H9 (cell line): Measurements from ENCODE around the gene ELF1. TPM values are rescaled to one million over a fixed set of nuclear protein-coding genes. Genes with fewer than 3 reads are reported as not detected.
A peak's percentile ranks its signal among the peaks of the same experiment; 100 is the strongest.
"Not testable (repeated sequence)": the region's sequence is repeated elsewhere in the genome, so short reads cannot be mapped to it uniquely, and the experiment has no call there.

Source experiments
- DNase-seq: peaks from one replicate; pipeline ENCODE4 v3.0.0-alpha.2; 2017
- H2AFZ ChIP-seq: one replicate; pipeline ENCODE4 v1.6.1; 2013; ENCODE audit warnings: mild to moderate bottlenecking, low read length, control low read depth, moderate library complexity
- H2AK5ac ChIP-seq: 2 replicates; pipeline ENCODE4 v1.6.1; 2013; ENCODE audit warnings: low read length, control low read depth, mixed read lengths; ENCODE audit not compliant: insufficient read length
- H2BK120ac ChIP-seq: one replicate; pipeline ENCODE4 v1.6.1; 2013; ENCODE audit warnings: low read depth, mild to moderate bottlenecking, low read length, control low read depth, inconsistent platforms; ENCODE audit not compliant: poor library complexity, severe bottlenecking
- H2BK12ac ChIP-seq: 2 replicates; pipeline ENCODE4 v1.6.1; 2013; ENCODE audit warnings: low read length, control low read depth, mixed read lengths, low read depth; ENCODE audit not compliant: insufficient read length
- H2BK15ac ChIP-seq: 2 replicates; pipeline ENCODE4 v1.6.1; 2013; ENCODE audit warnings: low read depth, low read length, control low read depth
- H2BK20ac ChIP-seq: one replicate; pipeline ENCODE4 v1.6.1; 2013; ENCODE audit warnings: low read depth, mild to moderate bottlenecking, low read length, control low read depth, inconsistent platforms; ENCODE audit not compliant: poor library complexity, severe bottlenecking
- H2BK5ac ChIP-seq: 2 replicates; pipeline ENCODE4 v1.6.1; 2013; ENCODE audit warnings: low read length, control low read depth, mixed read lengths; ENCODE audit not compliant: insufficient read length
- H3K14ac ChIP-seq: 2 replicates; pipeline ENCODE4 v1.6.1; 2013; ENCODE audit warnings: low read length, control low read depth; ENCODE audit not compliant: insufficient read depth
- H3K18ac ChIP-seq: 2 replicates; pipeline ENCODE4 v1.6.1; 2013; ENCODE audit warnings: low read depth, mild to moderate bottlenecking, mixed read lengths, low read length, control low read depth; ENCODE audit not compliant: insufficient read length
- H3K23ac ChIP-seq: 2 replicates; pipeline ENCODE4 v1.6.1; 2013; ENCODE audit warnings: low read length, control low read depth, mixed read lengths, low read depth; ENCODE audit not compliant: insufficient read length
- H3K23me2 ChIP-seq: 2 replicates; pipeline ENCODE4 v1.6.1; 2013; ENCODE audit warnings: low read depth, mild to moderate bottlenecking, mixed read lengths, low read length, control low read depth; ENCODE audit not compliant: insufficient read length, poor library complexity, severe bottlenecking
- H3K27ac ChIP-seq: 2 replicates; pipeline ENCODE4 v1.5.1; 2013; ENCODE audit warnings: low read length, control low read depth, mixed read lengths, low read depth; ENCODE audit not compliant: insufficient read length
- H3K27me3 ChIP-seq: 2 replicates; pipeline ENCODE4 v1.6.1; 2013; ENCODE audit warnings: low read length, control low read depth, inconsistent platforms; ENCODE audit not compliant: insufficient read depth
- H3K4ac ChIP-seq: 2 replicates; pipeline ENCODE4 v1.6.1; 2013; ENCODE audit warnings: low read depth, mild to moderate bottlenecking, control low read depth, inconsistent platforms, low read length, moderate library complexity
- H3K4me1 ChIP-seq: 2 replicates; pipeline ENCODE4 v1.6.1; 2013; ENCODE audit warnings: low read length, control low read depth, inconsistent platforms; ENCODE audit not compliant: insufficient read depth
- H3K4me2 ChIP-seq: 2 replicates; pipeline ENCODE4 v1.6.1; 2013; ENCODE audit warnings: low read length, control low read depth, mixed read lengths; ENCODE audit not compliant: insufficient read length, insufficient read depth
- H3K56ac ChIP-seq: 2 replicates; pipeline ENCODE4 v1.6.1; 2013; ENCODE audit warnings: low read depth, mild to moderate bottlenecking, mixed read lengths, low read length, control low read depth; ENCODE audit not compliant: insufficient read length
- H3K79me1 ChIP-seq: 2 replicates; pipeline ENCODE4 v1.6.1; 2013; ENCODE audit warnings: low read depth, mild to moderate bottlenecking, moderate library complexity, low read length, control low read depth, inconsistent platforms; ENCODE audit not compliant: insufficient read depth, poor library complexity, severe bottlenecking
- H3K79me2 ChIP-seq: 2 replicates; pipeline ENCODE4 v1.6.1; 2013; ENCODE audit warnings: low read length, control low read depth, inconsistent platforms; ENCODE audit not compliant: insufficient read depth
- H3K9ac ChIP-seq: 2 replicates; pipeline ENCODE4 v1.6.1; 2013; ENCODE audit warnings: low read length, control low read depth, mixed read lengths; ENCODE audit not compliant: insufficient read length; ENCODE audit errors: extremely low read depth
- H3K9me3 ChIP-seq: one replicate; pipeline ENCODE4 v1.6.1; 2013; ENCODE audit warnings: low read depth, low read length, inconsistent platforms; ENCODE audit not compliant: control insufficient read depth
- H3T11ph ChIP-seq: one replicate; pipeline ENCODE4 v1.6.1; 2013; ENCODE audit warnings: mild to moderate bottlenecking, low read length, control low read depth, inconsistent platforms
- H4K20me1 ChIP-seq: one replicate; pipeline ENCODE4 v1.6.1; 2013; ENCODE audit not compliant: control insufficient read depth, insufficient read length, insufficient read depth
- H4K5ac ChIP-seq: 2 replicates; pipeline ENCODE4 v1.6.1; 2013; ENCODE audit warnings: low read depth, mild to moderate bottlenecking, mixed read lengths, low read length, control low read depth; ENCODE audit not compliant: insufficient read length
- H4K8ac ChIP-seq: replicated peaks from 2 replicates; pipeline ENCODE4 v1.6.1; 2013; ENCODE audit warnings: low read length, control low read depth, mixed read lengths, low read depth; ENCODE audit not compliant: insufficient read length
- H4K91ac ChIP-seq: 2 replicates; pipeline ENCODE4 v1.6.1; 2013; ENCODE audit warnings: low read depth, mild to moderate bottlenecking, moderate library complexity, mixed read lengths, low read length, control low read depth; ENCODE audit not compliant: insufficient read length
- H3K27ac Mint-ChIP-seq, 3 experiments: 2 replicates in 2 of 3; 3 replicates in 1 of 3; pipeline ENCODE4 v1.8.0; 2020 to 2021; ENCODE audit warnings: mixed read lengths in 3 of 3, mild to moderate bottlenecking in 1 of 3, moderate library complexity in 1 of 3
- H3K27me3 Mint-ChIP-seq: 2 replicates; pipeline ENCODE4 v1.8.0; 2021; ENCODE audit warnings: low read depth, mild to moderate bottlenecking, moderate library complexity, mixed read lengths
- H3K36me3 Mint-ChIP-seq, 3 experiments: 2 replicates in 2 of 3; 3 replicates in 1 of 3; pipeline ENCODE4 v1.8.0; 2020 to 2021; ENCODE audit warnings: low read depth in 3 of 3, mixed read lengths in 3 of 3; ENCODE audit not compliant: insufficient read depth in 1 of 3
- H3K4me1 Mint-ChIP-seq, 2 experiments: 2 replicates each; pipeline ENCODE4 v1.8.0; 2020; ENCODE audit warnings: mixed read lengths in 2 of 2
- H3K4me3 Mint-ChIP-seq, 2 experiments: 2 replicates in 1 of 2; 3 replicates in 1 of 2; pipeline ENCODE4 v1.8.0; 2020 to 2021; ENCODE audit warnings: mild to moderate bottlenecking in 2 of 2, mixed read lengths in 2 of 2, moderate library complexity in 1 of 2
- H3K9me3 Mint-ChIP-seq, 2 experiments: 2 replicates in 1 of 2; 3 replicates in 1 of 2; pipeline ENCODE4 v1.8.0; 2020; ENCODE audit warnings: mild to moderate bottlenecking in 2 of 2, mixed read lengths in 2 of 2, moderate library complexity in 1 of 2
- CTCF ChIP-seq: fragments of 200-600 bp; sonication (generic); conservative IDR thresholded peaks from 3 replicates; pipeline ENCODE4 v1.8.0; 2021; ENCODE audit warnings: antibody characterized with exemption, mild to moderate bottlenecking
- WGBS: extraction: QIAGEN DNeasy Blood & Tissue Kit; methylation state at CpG from one replicate; pipeline ENCODE4 v1.1.7; 2013; ENCODE audit warnings: missing lambda C conversion rate, low lambda C conversion rate, mixed read lengths; ENCODE audit not compliant: insufficient read length; ENCODE audit errors: extremely low coverage; 5-methylcytosine and 5-hydroxymethylcytosine counted together
- total RNA-seq: library from RNA; stranded (reverse); gene quantifications from 2 replicates; pipeline ENCODE4 v1.2.1, GENCODE V29; 2021

The ELF1 gene
- total RNA-seq, 1 experiment from 2014 or later, result 15.5 TPM

- no peak overlapping the region for H2BK15ac ChIP-seq
- Mint-ChIP-seq H3K4me3 (no peak overlapping the region), H3K27ac (no peak overlapping the region), H3K9me3 (peaks cover 7 to 12% of the 10 kb centered on the region in 2 experiments; a peak in 4 of 5 replicates), H3K27me3 (no peaks in the 10 kb centered on the region), H3K36me3 (peaks cover 0 to 4% (median 2%) of the 10 kb centered on the region in 3 experiments; a peak in 3 of 7 replicates), H3K4me1 (0 out of 4 replicates have a peak, but pooled peaks cover 0 to 3% of the 10 kb centered on the region in 2 experiments)
- no peak overlapping the region for H2BK20ac ChIP-seq
- H2AK5ac ChIP-seq, result no peak overlapping the region
- H3K23ac ChIP-seq, result no peak overlapping the region
- no peak overlapping the region for H3K4ac ChIP-seq
- H2AFZ ChIP-seq, result no peak overlapping the region
- H3K56ac ChIP-seq, result no peak overlapping the region
- TF ChIP-seq CTCF, result no peak
- no peak overlapping the region for H2BK5ac ChIP-seq
- no peak for DNase-seq
- no peak overlapping the region for H2BK12ac ChIP-seq
- H3K9me3 ChIP-seq, result no peaks in the 10 kb centered on the region
- no peaks in the 10 kb centered on the region for H3K4me1 ChIP-seq
- H3K79me1 ChIP-seq, result no peaks in the 10 kb centered on the region
- no peak overlapping the region for H3K18ac ChIP-seq
- no peak overlapping the region for H3K4me2 ChIP-seq
- no peak overlapping the region for H4K8ac ChIP-seq
- no peak overlapping the region for H3K9ac ChIP-seq
- H3K27ac ChIP-seq, result no peak overlapping the region
- no peak overlapping the region for H4K91ac ChIP-seq
- H3K14ac ChIP-seq, result no peak overlapping the region
- no peaks in the 10 kb centered on the region for H3K23me2 ChIP-seq
- H2BK120ac ChIP-seq, result no peak overlapping the region
- H3T11ph ChIP-seq, result no peak overlapping the region
- no peaks in the 10 kb centered on the region for H3K79me2 ChIP-seq
- H4K5ac ChIP-seq, result no peak overlapping the region
- WGBS, result no CpG with 5 or more reads among the region's 5 CpGs
- no peaks in the 10 kb centered on the region for H4K20me1 ChIP-seq
- H3K27me3 ChIP-seq, result no peaks in the 10 kb centered on the region
Measured at GRCh38 chr13:40895227-40896184, 123.6 kb downstream of the ELF1 start.

- H3K79me1 ChIP-seq, H3K56ac ChIP-seq, H2AFZ ChIP-seq, H3K18ac ChIP-seq, H3K23ac ChIP-seq, H3K9ac ChIP-seq, H2BK12ac ChIP-seq, H3T11ph ChIP-seq, H2BK20ac ChIP-seq, H2BK5ac ChIP-seq, H3K27me3 Mint-ChIP-seq, H3K4me1 Mint-ChIP-seq, H3K9me3 ChIP-seq, DNase-seq, H3K4ac ChIP-seq, H3K27me3 ChIP-seq, H4K8ac ChIP-seq, H3K4me1 ChIP-seq, H2BK120ac ChIP-seq, H3K79me2 ChIP-seq, H3K14ac ChIP-seq, H2BK15ac ChIP-seq, H4K5ac ChIP-seq, H3K4me2 ChIP-seq, H3K4me3 Mint-ChIP-seq, H4K20me1 ChIP-seq, H4K91ac ChIP-seq, H3K36me3 Mint-ChIP-seq, H2AK5ac ChIP-seq, H3K23me2 ChIP-seq, H3K27ac ChIP-seq: not testable (repeated sequence)
- Mint-ChIP-seq H3K27ac (peak overlapping the region in 2 of 3 experiments; percentile 45 to 70; a peak in 2 of 7 replicates), H3K9me3 (peaks cover 9 to 20% of the 10 kb centered on the region in 2 experiments; a peak in 4 of 5 replicates)
- no CpG with 5 or more reads among the region's 3 CpGs for WGBS
Measured at GRCh38 chr13:40893573-40893972, 125.5 kb downstream of the ELF1 start.
